KMS-11 (cell line): ENCODE results near the gene BCAM.

ENCODE experiments used
- H2AFZ ChIP-seq: fragments of 200-600 bp; sonication (generic); 2 replicates; pipeline ENCODE4 v1.6.1; 2016; ENCODE audit warnings: antibody characterized with exemption, mixed run types, low read depth
- H3K27ac ChIP-seq: fragments of 200-600 bp; sonication (generic); 2 replicates; pipeline ENCODE4 v1.6.1; 2016; ENCODE audit warnings: mild to moderate bottlenecking, mixed run types
- H3K27me3 ChIP-seq: fragments of 200-600 bp; sonication (generic); 2 replicates; pipeline ENCODE4 v1.6.1; 2017; ENCODE audit warnings: mild to moderate bottlenecking, low read depth, mixed run types, moderate library complexity; ENCODE audit not compliant: insufficient read depth
- H3K36me3 ChIP-seq: fragments of 200-600 bp; sonication (generic); 2 replicates; pipeline ENCODE4 v1.6.1; 2017; ENCODE audit warnings: mild to moderate bottlenecking, mixed run types; ENCODE audit not compliant: insufficient read depth
- H3K4me1 ChIP-seq: fragments of 200-600 bp; sonication (generic); 2 replicates; pipeline ENCODE4 v1.6.1; 2016; ENCODE audit warnings: mild to moderate bottlenecking, low read depth, mixed run types; ENCODE audit not compliant: poor library complexity, severe bottlenecking
- H3K4me2 ChIP-seq: fragments of 200-600 bp; sonication (generic); 2 replicates; pipeline ENCODE4 v1.7.0; 2016; ENCODE audit warnings: mild to moderate bottlenecking, mixed run types
- H3K4me3 ChIP-seq: fragments of 200-600 bp; sonication (generic); IDR thresholded peaks from 2 replicates; pipeline ENCODE4 v1.6.1; 2017; ENCODE audit warnings: low read depth, low read length, mixed read lengths; ENCODE audit not compliant: insufficient read depth
- H3K79me2 ChIP-seq: fragments of 200-600 bp; sonication (generic); 2 replicates; pipeline ENCODE4 v1.6.1; 2016; ENCODE audit warnings: low read depth, mixed run types; ENCODE audit not compliant: insufficient read depth
- H3K9ac ChIP-seq: fragments of 200-600 bp; sonication (generic); 2 replicates; pipeline ENCODE4 v1.6.1; 2016; ENCODE audit warnings: mild to moderate bottlenecking, mixed run types
- H4K20me1 ChIP-seq: fragments of 200-600 bp; sonication (generic); 2 replicates; pipeline ENCODE4 v1.6.1; 2016; ENCODE audit warnings: mild to moderate bottlenecking, mixed run types; ENCODE audit not compliant: insufficient read depth
- TF ChIP-seq, protein P1 (sequence below): fragments of 200-600 bp; sonication (generic); conservative IDR thresholded peaks from 2 replicates; pipeline ENCODE4 v1.6.1; 2017; ENCODE audit warnings: low read depth, mild to moderate bottlenecking, antibody characterized with exemption, low read length, moderate library complexity, mixed read lengths

The BCAM gene

DNA sequence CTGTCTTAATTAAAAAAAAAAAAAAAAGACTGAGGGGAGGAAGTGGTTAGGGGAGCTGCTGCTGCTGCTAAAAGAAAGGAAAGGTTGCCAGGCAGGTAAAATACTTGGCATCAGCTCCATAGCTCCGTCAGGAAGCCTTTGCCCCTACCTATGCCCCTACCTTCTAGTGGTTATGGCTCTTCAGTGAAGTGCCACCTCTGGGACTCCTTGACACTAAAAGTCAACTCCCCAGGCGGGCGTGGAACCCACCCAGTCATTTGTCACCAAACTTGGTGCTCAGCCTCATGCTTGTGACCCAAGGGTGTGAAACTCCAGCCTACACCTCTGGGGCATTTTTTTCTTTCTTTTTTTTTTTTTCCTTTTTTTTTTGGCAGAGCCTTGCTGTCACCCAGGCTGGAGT is 32.3 kb downstream of the BCAM start:
- TF ChIP-seq, protein P1, sequence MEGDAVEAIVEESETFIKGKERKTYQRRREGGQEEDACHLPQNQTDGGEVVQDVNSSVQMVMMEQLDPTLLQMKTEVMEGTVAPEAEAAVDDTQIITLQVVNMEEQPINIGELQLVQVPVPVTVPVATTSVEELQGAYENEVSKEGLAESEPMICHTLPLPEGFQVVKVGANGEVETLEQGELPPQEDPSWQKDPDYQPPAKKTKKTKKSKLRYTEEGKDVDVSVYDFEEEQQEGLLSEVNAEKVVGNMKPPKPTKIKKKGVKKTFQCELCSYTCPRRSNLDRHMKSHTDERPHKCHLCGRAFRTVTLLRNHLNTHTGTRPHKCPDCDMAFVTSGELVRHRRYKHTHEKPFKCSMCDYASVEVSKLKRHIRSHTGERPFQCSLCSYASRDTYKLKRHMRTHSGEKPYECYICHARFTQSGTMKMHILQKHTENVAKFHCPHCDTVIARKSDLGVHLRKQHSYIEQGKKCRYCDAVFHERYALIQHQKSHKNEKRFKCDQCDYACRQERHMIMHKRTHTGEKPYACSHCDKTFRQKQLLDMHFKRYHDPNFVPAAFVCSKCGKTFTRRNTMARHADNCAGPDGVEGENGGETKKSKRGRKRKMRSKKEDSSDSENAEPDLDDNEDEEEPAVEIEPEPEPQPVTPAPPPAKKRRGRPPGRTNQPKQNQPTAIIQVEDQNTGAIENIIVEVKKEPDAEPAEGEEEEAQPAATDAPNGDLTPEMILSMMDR, result no peak
- H3K36me3 ChIP-seq, result no peaks in the 10 kb centered on the region
- peaks cover 4% of the 10 kb centered on the region; the same call in 1 of the 2 replicates for H3K27me3 ChIP-seq
- peaks cover 11% of the 10 kb centered on the region for H3K4me1 ChIP-seq
- no peaks in the 10 kb centered on the region for H3K79me2 ChIP-seq
- H3K9ac ChIP-seq, result no peak overlapping the region
- no peak overlapping the region for H2AFZ ChIP-seq
- H4K20me1 ChIP-seq, result no peaks in the 10 kb centered on the region
- no peak overlapping the region for H3K27ac ChIP-seq
- no peak overlapping the region for H3K4me3 ChIP-seq
- no peak overlapping the region for H3K4me2 ChIP-seq

DNA sequence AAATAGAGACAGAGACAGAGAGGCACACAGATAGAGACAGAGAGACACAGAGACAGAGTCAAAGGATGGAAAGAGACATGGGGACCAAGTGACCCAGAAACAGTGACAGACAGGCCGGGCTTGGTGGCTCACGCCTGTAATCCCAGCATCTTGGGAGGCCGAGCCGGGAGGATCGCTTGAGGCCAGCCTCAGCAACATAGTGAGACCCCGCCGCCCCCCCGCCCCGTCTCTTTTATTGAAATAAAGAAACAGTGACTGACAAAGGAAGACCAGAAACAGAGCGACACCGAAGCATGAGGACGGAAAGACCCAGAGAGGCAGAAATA is 36.3 kb downstream of the BCAM start:
- Histone ChIP-seq H3K4me3 (no peak overlapping the region), H4K20me1 (no peaks in the 10 kb centered on the region), H3K27me3 (peaks cover 19% of the 10 kb centered on the region), H3K9ac (peak overlapping the region; percentile 48; the same call in 1 of the 2 replicates), H3K27ac (peak overlapping the region; percentile 36; the same call in 1 of the 2 replicates), H3K4me1 (peaks cover 16% of the 10 kb centered on the region), H2AFZ (peak overlapping the region; percentile 90), H3K4me2 (peak overlapping the region; percentile 70), H3K36me3 (no peaks in the 10 kb centered on the region), H3K79me2 (no peaks in the 10 kb centered on the region)
- TF ChIP-seq, protein P1, result no peak

DNA sequence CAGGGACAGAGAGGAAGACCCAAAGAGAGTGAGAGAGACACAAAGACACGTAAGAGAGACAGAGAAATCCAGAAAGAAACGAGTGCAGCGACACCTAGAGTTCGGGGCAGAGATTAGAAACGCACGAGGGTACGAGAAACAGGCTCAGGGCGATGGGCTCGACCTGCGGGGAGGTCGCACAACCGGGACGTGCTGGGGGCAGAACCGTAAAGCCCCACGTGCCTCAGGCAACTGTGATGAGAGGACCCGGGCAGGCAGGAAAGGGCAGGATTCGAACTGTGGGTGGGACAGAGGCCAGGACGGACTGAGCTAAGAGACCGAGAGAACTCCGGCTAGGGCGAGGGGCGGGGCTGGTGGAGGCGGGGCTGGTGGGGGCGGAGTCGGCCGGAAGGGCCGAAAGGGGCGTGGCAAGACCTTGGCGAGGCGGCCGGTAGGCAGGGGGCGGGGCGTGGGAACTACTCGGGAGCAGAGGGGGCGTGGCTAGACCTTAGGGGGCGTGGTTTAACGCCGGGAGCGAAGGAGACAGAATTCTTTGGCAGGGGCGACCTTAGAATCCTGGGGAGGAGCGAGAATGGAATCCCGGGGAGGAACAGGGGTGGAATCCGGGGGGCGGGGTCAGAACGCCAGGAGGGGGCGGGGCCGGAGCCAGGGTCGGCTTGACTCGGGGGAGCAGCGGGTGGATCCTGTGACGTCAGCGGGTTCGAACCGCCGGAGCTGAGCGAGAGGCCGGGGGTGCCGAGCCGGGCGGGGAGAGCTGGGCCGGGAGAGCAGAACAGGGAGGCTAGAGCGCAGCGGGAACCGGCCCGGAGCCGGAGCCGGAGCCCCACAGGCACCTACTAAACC is 36.9 kb downstream of the BCAM start, which contains the start of gene NECTIN2:
Gene NECTIN2, plus strand, starts transcription at position 686 of the 843 bp plus-strand sequence. CDS start 229 bp downstream, outside the sequence.
- Histone ChIP-seq H3K4me2 (peak within 1 kb of the TSS; percentile 70), H3K4me3 (no peak within 1 kb of the TSS), H3K27ac (peak within 1 kb of the TSS; percentile 36; the same call in 1 of the 2 replicates), H4K20me1 (no peaks in the 10 kb centered on the region), H3K36me3 (no peaks in the 10 kb centered on the region), H2AFZ (peak within 1 kb of the TSS; percentile 90), H3K79me2 (no peaks in the 10 kb centered on the region), H3K27me3 (peaks cover 19% of the 10 kb centered on the region), H3K9ac (peak within 1 kb of the TSS; percentile 65; the same call in 1 of the 2 replicates), H3K4me1 (peaks cover 16% of the 10 kb centered on the region)
- TF ChIP-seq, protein P1, result peak; percentile 83

DNA sequence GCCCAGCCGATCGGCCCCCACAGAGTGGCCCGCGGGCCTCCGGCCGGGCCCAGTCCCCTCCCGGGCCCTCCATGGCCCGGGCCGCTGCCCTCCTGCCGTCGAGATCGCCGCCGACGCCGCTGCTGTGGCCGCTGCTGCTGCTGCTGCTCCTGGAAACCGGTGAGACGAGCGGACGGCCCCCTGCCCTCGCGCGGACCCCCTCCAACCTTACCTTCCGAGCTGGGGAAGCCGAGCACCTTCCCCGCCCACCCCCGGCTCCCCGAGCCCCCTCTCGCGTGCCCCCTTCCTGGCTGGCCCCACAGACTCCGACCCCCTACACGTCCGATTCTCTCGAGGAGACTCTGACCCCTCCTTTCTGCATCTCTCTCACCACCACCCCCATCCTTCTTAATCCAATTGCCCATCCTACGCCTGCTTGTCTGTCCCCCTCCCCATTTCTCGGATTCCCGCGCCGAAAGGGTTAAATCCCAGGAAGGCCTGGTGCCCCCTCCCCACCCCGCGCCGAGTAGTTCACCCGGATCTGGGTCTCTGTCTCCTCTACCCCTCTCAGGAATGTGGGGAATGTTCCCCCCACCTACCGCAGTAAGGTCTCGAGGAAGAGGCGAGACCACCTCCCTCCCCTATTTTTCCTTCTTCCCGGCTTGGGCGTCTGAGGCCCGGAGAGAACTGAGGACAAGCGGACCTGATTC is 37.7 kb downstream of the BCAM start:
- Histone ChIP-seq H3K27me3 (peaks cover 19% of the 10 kb centered on the region), H2AFZ (peak overlapping the region; percentile 84), H3K4me3 (no peak overlapping the region), H3K79me2 (no peaks in the 10 kb centered on the region), H4K20me1 (no peaks in the 10 kb centered on the region), H3K4me1 (peaks cover 16% of the 10 kb centered on the region), H3K36me3 (no peaks in the 10 kb centered on the region), H3K4me2 (peak overlapping the region; percentile 58), H3K27ac (no peak overlapping the region), H3K9ac (peak overlapping the region; percentile 65; the same call in 1 of the 2 replicates)
- TF ChIP-seq, protein P1, result no peak
